ENCODE data around the gene ANKRD30A.

DNA sequence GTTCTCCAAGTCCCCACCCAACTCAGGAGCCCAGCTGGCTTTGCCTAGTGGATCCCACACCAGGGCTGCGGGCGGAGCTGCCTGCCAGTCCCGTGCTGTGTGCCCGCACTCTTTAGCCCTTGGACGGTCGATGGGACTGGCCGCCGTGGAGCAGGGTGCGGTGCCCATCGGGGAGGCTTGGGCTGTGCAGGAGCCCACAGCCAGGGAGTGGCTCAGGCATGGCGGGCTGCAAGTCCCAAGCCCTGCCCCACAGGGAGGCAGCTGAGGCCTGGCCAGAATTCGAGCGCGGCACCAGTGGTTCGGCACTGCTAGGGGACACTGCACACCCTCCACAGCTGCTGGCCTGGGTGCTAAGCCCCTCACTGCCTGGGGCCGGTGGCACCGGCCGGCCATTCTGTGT, 159.7 kb downstream of the ANKRD30A start:
- TF ChIP-seq, protein P1, sequence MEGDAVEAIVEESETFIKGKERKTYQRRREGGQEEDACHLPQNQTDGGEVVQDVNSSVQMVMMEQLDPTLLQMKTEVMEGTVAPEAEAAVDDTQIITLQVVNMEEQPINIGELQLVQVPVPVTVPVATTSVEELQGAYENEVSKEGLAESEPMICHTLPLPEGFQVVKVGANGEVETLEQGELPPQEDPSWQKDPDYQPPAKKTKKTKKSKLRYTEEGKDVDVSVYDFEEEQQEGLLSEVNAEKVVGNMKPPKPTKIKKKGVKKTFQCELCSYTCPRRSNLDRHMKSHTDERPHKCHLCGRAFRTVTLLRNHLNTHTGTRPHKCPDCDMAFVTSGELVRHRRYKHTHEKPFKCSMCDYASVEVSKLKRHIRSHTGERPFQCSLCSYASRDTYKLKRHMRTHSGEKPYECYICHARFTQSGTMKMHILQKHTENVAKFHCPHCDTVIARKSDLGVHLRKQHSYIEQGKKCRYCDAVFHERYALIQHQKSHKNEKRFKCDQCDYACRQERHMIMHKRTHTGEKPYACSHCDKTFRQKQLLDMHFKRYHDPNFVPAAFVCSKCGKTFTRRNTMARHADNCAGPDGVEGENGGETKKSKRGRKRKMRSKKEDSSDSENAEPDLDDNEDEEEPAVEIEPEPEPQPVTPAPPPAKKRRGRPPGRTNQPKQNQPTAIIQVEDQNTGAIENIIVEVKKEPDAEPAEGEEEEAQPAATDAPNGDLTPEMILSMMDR (IDR thresholded peaks at IDR 0.05): no peak
- TF ChIP-seq POLR2A (IDR thresholded peaks at IDR 0.05) (no peak), POLR2AphosphoS5 (IDR thresholded peaks at IDR 0.05; ENCODE audit: insufficient read depth in 1 of 2, low read depth in 1 of 2) (no peak)

All from vagina (tissue), 2 donors.